NCI-H524 (cell line): ENCODE measurements around the gene SH3RF2.
"Not testable (repeated sequence)": the region's sequence is repeated elsewhere in the genome, so short reads cannot be mapped to it uniquely, and the experiment has no call there.

Source experiments
- DNase-seq, 2 experiments: peaks; one replicate each; lab custom pipeline; 2025; lab: John Stamatoyannopoulos, UW

SH3RF2 gene

DNA sequence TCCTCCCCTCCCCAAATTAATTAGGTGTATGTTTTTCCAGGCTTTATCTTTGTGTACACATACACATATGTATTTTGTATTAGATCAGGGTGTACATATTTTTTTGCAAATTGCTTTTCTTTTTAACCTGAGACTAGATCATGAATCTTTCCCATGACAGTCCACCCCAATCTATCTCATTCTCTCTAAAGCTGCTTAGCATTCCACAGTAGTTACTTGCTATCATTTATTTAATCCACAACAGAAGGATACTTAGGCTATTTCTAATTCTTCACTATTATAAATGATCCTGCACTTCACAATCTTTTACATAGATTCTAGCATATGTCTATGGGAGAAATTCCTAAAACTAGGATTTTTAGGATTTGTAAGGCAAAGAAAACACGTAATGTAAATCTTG, 43.9 kb downstream of the SH3RF2 start:
- no peak for DNase-seq

DNA sequence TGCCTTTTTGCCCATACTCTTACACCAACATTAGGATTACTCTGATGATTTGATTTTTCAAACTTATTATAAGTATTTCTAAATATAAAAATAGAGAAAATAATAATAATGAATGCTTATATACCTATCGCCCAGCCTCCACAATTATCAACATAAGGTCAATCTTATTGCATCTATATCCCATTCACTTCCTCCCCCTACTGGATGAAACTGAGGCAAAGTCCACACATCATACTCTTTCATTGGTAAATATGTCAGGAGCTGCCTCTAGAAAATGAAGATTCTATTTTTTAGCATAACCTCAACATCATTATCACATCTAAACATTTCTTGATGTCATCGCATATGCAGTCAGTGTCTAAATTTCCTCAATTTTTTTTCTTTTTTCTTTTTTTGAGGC, 44.3 kb downstream of the SH3RF2 start:
- peak in 1 of 2 experiments; percentile 2 for DNase-seq

DNA sequence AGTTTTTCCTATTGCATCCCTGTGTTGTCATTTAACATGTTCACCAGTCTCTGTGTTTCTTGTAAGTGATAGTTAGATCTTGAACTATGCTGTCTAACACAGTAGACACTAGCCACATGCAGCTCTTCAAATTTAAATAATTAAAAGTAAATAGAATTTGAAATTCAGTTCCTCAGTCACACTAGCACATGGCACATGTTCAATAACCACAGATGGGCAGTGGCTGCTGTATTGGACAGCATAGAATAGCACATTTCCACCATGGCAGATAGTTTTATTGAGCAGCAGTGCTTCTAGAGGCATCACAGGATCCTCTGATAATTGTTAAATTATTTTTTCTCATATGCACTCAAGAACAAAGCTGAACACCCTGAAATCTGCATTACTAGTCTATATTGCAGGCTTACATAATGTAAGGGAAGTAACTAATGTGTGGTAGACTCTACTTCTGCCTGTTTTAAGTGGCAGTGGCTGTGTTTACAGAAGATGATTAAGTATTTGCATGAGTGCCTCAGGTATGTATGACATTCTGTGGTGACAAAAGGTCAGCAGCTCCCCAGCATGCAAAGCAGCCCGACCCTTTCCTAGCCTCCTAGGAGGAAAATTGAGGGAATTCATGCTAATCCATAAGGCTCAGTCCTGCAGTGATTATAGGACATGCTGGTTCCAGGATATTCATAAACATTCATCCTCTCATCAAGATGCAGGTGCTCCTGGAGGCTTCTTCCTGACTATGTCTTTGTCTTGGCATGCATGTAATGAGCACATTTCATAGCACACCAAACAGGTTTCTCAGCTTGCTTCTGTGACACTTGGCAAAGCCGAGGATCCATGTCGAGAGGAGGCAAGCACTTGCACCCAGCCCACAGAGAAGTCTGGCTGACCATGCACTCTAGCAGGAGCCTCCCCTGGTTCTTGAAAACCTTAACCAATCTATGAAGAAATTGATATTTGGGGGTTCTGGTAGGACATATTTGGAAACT, 45.5 kb downstream of the SH3RF2 start:
- DNase-seq: no peak

DNA sequence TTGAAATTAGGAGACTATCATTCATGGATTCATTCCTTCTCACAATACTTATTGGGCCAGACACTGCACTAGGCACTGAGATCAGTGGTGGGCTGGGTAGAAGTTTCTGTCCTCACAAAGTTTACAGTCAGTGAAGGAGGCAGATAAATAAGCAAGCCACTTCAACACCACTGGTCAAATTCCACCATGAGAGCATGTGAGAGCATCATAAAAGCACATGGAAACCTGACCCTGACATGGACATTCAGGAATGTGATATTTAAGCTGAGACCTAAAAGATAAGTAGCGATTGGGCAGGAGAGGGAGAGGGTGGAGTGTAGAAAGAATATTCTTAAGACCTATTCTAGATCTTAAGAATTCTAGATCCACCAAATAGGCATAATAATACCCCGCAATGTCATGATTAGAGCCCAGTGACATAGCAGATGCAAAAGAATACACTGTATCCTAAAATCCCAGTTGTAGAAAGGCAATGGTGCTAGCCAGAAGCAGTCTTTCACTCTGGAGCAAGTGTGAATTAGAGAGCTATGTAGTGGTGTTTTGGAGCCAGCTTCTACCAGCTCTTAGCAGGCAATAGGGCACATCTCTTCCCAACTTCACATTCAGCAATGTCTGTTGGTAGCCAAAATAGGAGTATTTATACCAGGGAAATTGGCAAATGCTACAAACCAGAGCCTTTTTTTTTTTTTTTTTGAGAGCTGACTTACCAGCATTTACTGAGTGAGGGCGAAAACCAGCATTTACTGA, 46.4 kb downstream of the SH3RF2 start:
- DNase-seq: no peak

DNA sequence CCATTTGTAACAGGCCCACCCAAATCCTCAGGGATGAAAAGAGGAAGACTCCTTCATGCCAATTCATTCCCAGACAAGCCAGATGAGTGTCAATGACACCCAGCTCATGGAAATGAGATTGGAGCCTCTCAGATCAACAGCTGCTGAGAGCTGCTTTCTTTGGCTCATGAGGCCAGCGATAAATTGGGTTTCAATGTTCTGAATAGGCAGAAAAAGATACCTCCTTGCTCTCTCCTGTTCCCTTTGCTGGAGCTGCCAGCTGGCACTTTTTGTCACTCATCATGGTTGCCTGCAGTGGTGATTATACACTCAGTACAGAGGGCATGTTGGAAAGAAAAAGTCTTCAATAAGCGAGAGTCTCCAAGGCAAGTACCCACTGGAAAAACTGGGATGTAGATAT, 47.1 kb downstream of the SH3RF2 start:
- peak in 1 of 2 experiments; percentile 6 for DNase-seq

DNA sequence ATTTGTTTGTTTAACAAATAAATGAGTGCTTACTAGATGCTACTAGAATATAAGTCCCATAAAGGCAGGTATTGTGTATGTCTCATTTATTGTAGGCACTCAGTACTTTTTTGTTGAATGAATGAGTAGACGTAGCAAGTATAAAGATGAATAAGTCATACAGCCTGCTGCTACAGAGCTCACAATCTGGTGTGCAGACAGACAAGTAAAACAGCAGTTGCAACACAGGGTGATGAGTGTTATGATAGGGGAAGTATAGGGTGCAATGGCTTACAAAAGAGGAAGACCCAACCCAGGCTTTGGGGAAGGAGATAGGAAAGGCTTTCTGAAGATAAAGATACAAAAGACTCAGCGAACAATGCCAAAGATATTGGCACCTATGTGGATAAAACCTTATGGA, 47.7 kb downstream of the SH3RF2 start:
- no peak for DNase-seq

DNA sequence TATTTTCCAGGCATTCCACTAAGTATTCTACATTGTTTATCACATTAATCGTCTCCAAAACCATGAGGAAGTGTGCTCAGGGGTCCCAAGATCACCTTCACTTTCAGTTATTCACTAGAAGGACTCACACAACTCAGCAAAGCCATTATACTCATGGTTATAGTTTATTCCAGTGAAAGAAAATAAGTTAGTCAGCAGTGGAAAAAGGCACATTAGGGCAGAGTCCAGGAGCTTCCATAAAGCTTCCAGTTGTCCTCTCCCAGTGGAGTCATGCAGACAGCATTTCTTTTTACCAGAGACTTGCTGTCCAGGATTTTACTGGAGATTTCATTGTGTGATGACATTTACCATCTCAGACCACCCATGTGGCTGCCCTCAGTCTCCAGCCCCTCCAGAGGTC, 51.5 kb downstream of the SH3RF2 start:
- no peak for DNase-seq

DNA sequence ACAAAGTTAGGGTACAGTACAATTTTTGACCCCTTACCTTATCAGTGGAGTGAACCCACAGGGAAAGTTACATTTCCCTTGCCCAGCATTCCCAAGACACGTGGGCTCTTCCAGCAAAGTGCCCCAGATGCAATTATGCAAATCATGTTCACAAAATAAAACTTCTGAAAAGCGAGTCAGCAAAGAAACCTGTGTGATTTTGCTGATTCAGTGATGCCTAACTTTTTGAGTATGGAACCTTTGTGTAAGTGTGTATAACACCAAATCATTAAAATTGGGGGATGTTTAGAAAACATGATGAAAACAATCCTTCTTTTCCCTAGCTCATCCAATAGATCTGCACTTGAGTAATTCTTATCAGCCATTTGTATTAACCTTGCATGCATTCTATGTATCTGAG, 52.6 kb downstream of the SH3RF2 start:
- no peak for DNase-seq

DNA sequence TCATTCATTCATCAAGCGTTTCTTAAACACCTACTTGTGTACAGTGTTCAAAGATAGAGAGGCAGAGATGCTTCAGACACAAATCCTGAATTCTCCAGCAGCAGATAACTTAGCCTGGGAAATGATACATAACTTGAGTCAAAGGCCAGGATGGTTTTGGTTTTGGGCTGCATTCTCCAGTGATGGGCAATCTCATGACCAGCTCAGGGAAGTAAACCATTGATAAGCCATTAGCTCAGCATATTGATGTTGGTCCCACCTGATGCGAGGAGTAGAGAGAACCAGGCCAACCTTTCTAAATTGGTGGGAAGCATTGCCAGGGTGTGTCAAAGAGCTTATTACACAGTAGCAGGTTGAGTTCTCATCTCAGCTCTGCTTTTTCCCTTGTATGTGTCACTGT, 53.0 kb downstream of the SH3RF2 start:
- DNase-seq: no peak

DNA sequence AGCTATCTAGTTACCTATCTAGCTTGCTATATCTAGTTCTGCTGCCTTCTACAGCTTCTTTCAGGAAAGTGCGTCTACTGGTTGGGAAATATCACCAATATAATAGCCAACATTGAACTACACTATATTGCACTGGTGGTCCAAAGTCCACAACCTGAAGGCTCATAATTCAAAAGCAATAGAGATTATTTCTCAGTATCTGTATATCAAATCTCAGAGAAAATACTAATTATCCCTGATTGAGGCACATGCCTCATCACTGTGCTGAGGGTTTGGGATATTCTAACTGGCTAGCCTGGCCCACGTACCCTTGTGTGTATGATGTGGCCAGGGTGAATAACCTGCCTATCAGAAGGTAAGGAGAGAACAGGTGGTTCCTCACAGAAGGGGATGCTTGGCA, 53.8 kb downstream of the SH3RF2 start:
- no peak for DNase-seq

DNA sequence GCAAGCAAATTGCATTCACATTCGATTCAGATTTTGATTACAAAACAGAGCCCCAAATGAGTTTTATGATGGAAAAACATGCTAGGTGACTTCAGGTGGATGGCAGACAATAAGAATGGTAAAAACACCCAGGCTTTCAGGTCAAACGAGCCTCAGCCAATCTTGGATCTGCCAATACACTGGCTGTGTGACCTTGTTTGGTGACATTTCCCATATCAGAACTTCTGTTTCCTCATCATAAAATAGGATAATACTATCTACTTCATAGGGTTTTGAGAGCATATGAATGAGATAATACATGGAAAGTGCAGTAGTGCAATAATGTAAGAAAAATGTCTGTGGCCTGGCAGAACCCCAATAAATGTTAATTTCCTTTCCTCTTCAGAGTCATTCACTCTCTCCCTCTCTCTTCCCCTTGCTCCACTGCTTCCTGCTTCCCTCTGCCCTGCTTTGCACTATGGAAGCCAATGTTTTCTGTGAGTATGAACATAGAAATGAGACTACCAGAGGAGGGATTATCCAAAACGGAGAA, 54.7 kb downstream of the SH3RF2 start:
- DNase-seq: no peak

DNA sequence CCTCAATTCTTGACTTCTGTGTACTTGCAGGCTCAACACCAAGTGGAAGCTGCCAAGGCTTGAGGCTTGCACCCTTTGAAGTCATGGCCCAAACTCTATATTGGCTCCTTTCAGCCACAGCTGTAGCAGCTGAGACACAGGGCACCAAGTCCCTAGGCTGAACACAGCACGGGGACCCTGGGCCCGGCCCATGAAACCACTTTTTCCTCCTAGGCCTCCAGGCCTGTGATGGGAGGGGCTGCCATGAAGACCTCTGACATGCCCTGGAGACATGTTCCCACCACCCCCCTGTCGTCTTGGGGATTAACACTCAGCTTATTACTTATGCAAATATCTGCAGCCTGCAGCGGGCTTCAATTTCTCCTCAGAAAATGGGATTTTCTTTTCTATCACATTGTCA, 57.2 kb downstream of the SH3RF2 start:
- DNase-seq: not testable (repeated sequence)

DNA sequence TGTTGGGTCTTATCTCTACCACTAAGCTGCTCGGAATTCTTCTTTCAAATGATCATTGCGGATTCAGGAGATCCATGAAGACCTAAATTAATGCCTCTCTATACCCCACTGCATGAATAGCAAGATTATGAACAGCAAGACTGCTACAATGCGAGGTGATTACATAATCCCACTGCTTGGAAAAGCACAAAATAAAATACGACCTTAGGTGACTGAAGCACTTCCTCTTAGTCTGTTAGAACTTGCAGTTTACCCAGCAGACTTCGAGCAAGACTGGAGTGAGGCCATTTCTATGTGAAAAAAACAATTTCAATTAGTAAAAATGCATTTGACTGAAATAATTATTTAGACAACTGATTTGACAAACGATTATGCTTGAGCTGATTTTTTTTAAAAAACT, 59.8 kb downstream of the SH3RF2 start:
- no peak for DNase-seq

DNA sequence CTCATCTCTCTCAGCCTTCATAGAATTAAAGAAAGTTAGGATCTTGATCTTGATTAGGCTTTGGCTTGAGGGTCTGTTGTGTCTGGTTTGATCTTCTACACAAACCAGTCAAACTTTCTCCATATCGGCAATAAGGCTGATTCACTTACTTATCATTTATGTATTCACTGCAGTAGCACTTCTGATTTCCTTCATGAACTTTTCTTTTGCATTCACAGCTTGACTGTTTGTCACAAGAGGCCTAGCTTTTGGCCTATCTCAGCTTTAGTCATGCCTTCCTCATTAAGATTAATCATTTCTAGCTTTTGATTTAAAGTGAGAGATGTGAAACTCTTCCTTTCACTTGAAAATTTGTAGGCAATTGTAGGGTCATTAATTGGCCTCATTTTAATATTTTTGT, 62.8 kb downstream of the SH3RF2 start:
- DNase-seq: no peak

DNA sequence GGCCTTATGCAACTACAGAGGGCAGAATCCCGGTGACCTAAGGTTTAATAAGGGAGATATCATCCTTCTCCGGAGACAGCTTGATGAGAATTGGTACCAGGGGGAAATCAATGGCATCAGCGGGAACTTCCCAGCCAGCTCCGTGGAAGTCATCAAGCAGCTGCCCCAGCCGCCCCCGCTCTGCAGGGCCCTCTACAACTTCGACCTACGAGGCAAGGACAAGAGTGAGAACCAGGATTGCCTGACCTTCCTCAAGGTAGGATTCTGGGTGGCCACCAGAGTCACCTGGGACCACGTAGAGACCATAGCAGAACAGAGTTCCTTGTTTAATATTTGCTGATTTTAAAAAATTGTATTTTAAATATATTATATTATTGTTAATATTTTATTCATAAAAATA, 63.7 kb downstream of the SH3RF2 start:
- DNase-seq: no peak

DNA sequence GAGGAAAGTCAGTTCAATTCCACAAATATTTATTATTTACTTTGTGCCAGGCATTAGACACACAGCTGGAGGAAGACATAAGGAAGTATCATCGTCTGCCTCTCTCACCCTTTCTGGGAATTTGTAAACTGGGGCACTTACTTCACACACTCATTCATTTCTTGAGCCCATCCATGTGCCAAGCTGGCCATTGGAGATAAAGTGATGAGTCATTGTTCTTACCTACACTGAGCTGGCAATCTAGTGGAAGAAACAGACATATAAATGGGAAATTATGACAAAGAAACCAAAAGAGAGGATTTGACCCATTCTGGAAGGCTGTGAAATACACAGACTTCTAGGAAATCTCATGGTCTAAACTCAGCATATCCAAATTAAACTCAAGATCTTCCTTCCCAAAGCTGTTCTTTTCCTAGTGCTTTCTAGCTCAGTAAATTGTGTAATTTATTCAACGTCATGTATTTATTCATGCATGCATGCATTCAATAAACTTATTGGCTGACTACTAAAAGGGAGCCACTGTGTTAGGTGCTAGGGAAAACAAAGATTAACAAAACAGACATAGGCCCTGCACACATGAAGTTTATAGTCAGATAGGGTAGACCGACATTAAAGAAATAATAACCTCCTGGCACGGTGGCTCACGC, 65.3 kb downstream of the SH3RF2 start:
- no peak for DNase-seq

DNA sequence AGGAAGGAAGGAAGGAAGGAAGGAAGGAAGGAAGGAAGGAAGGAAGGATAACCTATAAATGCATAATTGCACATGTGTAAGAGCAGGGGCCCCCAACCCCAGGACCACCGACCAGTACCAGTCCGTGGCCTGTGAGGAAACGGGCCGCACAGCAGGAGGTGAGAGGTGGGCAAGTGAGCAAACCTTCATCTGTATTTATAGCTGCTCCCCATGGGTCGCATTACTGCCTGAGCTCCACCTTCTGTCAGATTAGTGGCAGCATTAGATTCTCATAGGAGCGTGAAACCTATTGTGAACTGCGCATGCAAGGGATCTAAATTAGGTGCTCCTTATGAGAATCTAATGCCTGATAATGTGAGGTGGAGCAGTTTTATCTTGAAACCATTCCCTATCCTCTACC, 66.1 kb downstream of the SH3RF2 start:
- no peak for DNase-seq

DNA sequence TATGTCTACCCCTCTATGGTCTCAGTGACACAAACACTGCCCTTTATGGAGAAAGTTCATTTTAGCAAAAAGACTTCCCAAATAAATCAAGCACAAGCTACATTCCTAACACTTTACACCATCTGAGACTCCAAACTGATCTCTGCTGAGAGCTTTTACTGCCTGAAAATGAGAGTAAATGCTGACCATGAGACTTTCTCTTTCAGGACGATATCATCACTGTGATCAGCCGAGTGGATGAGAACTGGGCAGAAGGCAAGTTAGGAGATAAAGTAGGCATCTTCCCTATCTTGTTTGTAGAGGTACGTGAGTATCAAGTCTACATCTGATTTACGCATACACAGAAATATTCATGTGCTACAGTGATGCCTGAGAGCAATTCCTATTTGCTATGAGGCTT, 67.5 kb downstream of the SH3RF2 start:
- DNase-seq: no peak

DNA sequence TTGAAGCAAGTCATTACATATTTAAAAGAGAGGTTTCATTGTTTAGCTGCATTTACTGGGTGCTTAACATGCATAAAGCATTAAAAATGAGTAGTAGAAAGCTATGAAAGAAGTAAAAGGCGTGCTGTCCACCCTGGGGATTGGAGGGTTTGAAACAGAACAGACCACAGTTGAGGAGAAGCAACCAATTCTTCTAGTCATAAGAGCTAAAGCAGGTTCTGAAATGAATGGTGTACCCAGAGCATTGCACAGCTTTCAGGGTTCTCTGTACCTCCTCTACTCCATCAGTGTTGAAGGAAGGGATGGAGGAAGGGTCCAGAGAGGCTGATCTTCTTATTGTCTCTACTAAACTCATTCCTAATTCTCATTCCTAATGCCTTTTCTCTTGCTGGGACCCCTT, 68.9 kb downstream of the SH3RF2 start:
- no peak for DNase-seq

DNA sequence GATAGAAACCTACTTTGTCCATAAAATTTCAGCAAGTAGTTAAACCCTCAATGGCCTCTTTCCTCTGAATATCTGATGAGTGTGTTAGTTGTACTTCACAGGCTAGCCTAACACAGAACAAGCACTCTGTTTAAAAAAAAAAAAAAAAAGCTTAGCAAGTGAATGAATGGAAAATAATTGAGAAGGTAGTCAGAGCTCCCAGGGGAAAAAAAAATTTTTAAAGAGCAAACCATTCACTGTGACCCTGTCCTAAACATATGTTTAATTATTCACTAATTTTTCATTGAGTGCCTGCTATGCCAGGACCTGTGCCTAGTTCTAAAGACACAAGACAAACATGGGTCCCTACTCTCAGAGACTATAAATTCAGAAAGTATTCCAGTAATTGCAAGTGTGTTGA, 69.3 kb downstream of the SH3RF2 start:
- no peak for DNase-seq

DNA sequence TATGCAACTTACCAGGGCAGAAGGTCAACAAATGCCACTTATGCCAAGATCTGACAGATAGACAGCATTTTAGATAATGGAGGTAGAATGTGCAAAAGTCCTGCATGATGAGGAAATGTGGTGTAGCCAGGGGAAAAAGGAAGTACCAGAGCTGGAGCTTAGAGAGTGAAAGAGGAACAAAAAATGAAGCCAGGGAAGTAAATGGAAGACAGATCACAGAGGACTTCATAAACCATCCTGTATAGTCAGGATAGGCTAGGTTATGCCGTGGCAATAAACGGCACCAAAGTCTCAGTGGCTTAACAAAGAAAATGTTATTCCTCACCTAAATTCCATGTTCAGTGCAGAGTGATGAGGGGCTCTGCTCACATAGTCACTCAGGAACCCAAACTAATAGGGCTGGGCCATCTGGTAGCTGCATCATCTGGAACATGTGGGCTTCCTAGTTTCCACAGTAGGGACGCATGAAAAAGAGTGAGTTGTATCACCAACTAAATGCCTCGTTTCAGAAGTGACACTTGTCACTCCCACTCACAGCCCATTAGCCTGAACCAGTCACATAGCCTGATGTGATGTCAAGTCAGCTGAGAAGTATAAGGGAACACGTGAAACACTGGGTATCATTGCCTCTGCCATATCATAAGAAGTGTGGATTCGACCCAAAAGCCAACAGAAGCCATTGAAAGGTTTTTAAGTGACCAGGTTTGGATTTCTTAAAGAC, 70.3 kb downstream of the SH3RF2 start:
- DNase-seq: no peak

DNA sequence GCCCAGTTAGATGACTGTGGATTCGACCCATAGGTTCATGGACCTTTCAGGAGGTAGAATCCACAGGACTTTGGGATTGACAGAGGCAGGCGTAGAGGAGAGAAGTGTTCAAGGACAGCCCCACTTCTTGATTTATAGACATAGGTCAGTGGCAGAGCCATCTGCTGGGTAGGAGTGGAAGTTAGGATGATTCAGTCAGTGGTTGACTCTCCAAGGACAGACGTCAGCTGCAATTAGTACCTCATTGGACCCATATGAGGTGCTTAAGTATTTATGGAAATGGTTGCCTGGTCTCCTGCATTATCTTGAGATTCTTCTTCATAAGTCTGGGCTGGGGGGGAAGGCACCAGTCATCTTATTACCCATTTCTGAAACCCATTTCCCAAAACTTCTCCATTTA, 70.9 kb downstream of the SH3RF2 start:
- peak in 1 of 2 experiments; percentile 19 for DNase-seq
